HPDE6-E6E7 (cell line): ENCODE measurements around the gene CNOT3.

Experiments used
- DNase-seq: peaks from one replicate; pipeline ENCODE4 v3.0.0; 2011; ENCODE audit warnings: missing footprints; ENCODE audit errors: extremely low spot score

Gene CNOT3

DNA sequence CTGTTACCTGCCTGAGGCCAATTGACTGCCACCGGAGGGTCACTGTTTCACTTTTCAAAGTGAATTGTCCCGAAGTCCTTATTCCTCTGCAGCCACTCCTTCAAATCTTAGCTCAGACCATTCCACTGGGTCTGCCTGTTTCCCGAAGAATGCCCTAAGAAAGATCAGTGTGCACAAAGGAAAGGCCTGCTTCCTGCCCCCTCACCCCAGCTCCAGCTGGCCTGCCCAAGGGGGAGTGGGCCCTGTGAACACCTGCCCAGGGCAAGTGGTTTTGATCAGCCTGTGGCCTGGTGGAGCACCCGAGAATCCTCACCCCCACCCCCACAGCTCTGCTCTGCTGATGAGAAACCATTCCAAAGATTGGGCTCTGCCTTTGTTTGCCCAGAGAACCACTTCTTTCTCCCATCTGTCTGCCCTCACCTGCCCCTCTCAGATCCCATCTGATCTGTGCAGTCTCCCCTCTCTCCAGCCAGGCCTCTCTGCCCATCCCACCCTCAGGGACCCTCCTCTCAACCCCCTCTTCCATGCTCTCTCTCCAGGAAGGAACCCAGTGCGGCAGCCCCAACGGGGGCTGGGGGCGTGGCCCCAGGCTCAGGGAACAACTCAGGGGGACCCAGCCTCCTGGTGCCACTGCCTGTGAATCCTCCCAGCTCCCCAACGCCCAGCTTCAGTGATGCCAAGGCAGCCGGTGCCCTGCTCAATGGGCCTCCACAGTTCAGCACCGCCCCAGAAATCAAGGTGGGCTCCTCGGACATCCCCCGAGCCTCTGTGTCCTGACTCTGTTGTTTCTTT, 11.7 kb downstream of the CNOT3 start:
- no peak for DNase-seq

GRCh38 chr19:54151362-54152035, 13.9 kb downstream of the CNOT3 start:
- DNase-seq = no peak

DNA sequence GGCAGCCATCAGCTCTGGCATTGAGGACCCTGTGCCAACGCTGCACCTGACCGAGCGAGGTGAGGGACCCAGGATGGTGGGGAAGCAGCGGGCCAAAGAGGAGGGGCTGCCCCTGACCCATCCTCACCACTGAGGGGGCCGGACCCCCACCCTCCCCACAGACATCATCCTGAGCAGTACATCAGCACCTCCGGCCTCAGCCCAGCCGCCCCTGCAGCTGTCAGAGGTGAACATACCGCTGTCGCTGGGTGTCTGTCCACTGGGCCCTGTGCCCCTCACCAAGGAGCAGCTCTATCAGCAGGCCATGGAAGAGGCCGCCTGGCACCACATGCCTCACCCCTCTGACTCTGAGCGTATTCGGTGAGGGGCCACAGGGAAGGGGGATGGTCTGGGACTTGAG, 14.7 kb downstream of the CNOT3 start:
- no peak for DNase-seq

GRCh38 chr19:54152878-54153524, 15.4 kb downstream of the CNOT3 start:
- no peak for DNase-seq

GRCh38 chr19:54153731-54154326, 16.3 kb downstream of the CNOT3 start:
- DNase-seq = no peak

- DNase-seq = no peak
Observed at GRCh38 chr19:54154603-54155345, 17.2 kb downstream of the CNOT3 start.

- no peak for DNase-seq
Observed at GRCh38 chr19:54155694-54156093, 18.1 kb downstream of the CNOT3 start.

GRCh38 chr19:54156490-54156889, 18.9 kb downstream of the CNOT3 start:
- no peak for DNase-seq

DNA sequence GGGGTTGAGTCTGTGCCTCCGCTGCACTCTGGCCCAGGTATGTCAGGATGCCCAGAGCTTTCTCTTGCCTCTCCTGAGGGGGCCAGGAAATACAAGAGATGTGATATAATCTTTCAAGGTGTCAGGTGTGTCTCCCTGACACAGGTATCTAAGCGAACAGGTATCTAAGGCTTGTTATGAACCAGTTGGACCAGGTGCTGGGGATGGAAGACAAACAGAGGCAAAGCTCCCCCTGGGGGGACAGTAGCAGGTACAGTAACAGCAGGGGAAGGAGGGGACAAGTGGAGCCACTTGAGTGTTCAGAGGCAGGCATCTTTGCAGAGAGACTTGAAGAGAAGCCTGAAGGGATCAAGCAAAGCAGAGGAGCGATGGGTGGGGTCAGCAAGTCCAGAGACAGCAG, 19.4 kb downstream of the CNOT3 start:
- no peak for DNase-seq

- DNase-seq = no peak
Observed at GRCh38 chr19:54158812-54159351, 21.3 kb downstream of the CNOT3 start.

GRCh38 chr19:54159352-54160181, 22.0 kb downstream of the CNOT3 start, which contains the start of gene LENG1:
Gene LENG1, minus strand, starts transcription at chr19:54159721. Its CDS starts 26 bp downstream, at chr19:54159695.
- DNase-seq = peak; percentile 99

GRCh38 chr19:54160182-54160811, 22.7 kb downstream of the CNOT3 start:
- no peak for DNase-seq

- no peak for DNase-seq
Observed at GRCh38 chr19:54160854-54161253, 23.3 kb downstream of the CNOT3 start.

DNA sequence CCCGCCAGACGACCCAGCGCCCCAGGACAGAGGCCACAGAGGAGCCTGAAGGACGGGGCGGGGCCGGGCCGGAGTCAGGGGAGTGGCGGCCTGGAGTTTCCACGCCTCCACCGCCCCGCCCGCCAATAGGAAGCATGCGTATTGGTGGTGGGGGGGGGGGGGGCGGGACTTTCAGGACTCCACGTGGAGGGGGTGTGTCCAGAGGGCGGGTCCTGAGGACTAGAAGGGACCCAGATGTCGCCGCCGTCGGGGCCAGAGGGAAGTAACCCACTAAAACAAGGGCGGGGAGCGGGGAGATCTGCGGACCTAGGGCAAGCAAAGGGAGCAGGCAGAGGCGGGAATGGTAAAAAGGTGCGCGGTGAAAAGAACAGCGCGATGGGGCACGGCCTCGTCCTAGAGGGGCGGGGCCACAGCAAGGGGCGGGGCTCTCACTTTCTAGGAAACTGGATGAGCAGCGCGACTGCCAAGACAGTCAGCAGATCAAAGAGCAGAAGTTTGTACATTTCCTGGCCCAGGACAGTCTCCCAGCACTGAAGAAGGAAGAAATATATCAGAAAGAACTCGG, 24.8 kb downstream of the CNOT3 start:
- DNase-seq = no peak

DNA sequence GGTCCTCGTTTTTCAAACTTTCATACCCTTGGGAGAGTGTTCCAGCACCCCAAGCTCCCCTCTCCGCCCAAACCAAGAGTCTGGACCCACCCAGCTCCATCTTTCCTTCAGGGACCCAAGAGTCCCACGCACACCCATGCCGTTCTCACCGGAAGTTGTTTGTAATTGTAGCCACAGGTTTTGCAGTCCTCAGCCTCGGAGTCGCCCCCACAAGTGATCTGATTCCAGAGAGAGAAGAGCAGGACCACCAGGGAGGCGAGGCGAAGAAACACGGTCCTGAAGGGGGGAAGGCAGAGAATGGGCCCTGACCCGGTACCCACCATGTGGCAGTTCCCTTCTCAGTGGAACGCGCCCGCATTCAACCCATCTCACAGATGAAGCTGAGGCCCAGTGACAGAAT, 25.3 kb downstream of the CNOT3 start:
- no peak for DNase-seq

- no peak for DNase-seq
Observed at GRCh38 chr19:54164369-54165068, 27.0 kb downstream of the CNOT3 start.

- no peak for DNase-seq
Observed at GRCh38 chr19:54165222-54165621, 27.7 kb downstream of the CNOT3 start.

DNA sequence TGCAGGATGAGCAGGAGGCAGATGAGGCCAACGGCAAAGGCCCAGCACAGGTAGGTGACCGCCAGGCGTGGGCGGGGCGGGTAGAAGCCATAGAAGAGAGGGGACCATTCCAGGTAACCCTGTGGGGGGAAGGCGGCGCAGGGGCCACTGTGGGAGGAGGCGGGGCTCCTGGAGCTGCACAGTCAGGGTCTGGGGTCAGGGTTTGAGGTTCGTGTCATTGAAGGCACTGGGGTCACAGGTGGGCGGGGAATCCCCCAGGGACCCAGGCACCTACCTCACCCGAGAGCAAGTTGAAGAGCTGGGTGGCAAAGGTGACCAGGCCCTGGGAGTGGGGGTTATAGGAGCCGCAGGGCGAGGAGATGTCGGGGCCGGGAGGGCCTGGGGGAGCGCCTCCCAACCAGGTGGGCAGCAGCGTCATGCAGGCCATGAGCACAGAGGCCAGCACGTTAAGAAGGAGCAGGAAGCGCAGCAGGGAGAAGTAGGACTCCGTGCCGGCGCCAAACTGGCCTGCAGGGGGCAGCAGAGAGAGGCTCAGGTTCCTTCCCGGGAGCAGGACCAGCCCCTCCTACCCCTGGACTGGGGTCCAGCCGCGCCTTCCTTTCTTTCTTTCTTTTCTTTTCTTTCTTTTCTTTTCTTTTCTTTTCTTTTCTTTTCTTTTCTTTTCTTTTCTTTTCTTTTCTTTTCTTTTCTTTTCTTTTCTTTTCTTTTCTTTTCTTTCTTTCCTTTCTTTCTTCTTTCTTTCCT, 30.8 kb downstream of the CNOT3 start:
- DNase-seq = peak; percentile 84
